MM.1S (cell line): ENCODE results near the gene TRPM2.

Experiments used
- DNase-seq: peaks from one replicate; pipeline ENCODE4 v3.0.0-alpha.2; 2015
- H2AFZ ChIP-seq: fragments of 300-600 bp; sonication (generic); 2 replicates; pipeline ENCODE4 v1.6.0; 2016; ENCODE audit warnings: antibody characterized with exemption, low read length
- H3F3A ChIP-seq: fragments of 300-600 bp; sonication (generic); 2 replicates; pipeline ENCODE4 v1.6.1; 2016; ENCODE audit warnings: mild to moderate bottlenecking, antibody characterized with exemption, low read length, moderate library complexity, mixed read lengths; ENCODE audit not compliant: insufficient read depth
- H3K27ac ChIP-seq: fragments of 300-600 bp; sonication (generic); 2 replicates; pipeline ENCODE4 v1.5.1; 2016; ENCODE audit warnings: mild to moderate bottlenecking, low read length
- H3K27me3 ChIP-seq: fragments of 300-600 bp; sonication (generic); replicated peaks from 2 replicates; pipeline ENCODE4 v1.6.0; 2016; ENCODE audit warnings: low read length; ENCODE audit not compliant: insufficient read depth
- H3K36me3 ChIP-seq: fragments of 300-600 bp; sonication (generic); replicated peaks from 2 replicates; pipeline ENCODE4 v1.6.1; 2016; ENCODE audit warnings: mild to moderate bottlenecking, low read length, mixed read lengths; ENCODE audit not compliant: insufficient read depth
- H3K4me1 ChIP-seq: fragments of 300-600 bp; sonication (generic); 2 replicates; pipeline ENCODE4 v1.6.1; 2016; ENCODE audit warnings: low read length, mixed read lengths
- H3K4me2 ChIP-seq: fragments of 300-600 bp; sonication (generic); 2 replicates; pipeline ENCODE4 v1.6.0; 2016; ENCODE audit warnings: low read depth, low read length
- H3K4me3 ChIP-seq: fragments of 300-600 bp; sonication (generic); 2 replicates; pipeline ENCODE4 v1.5.1; 2016; ENCODE audit warnings: low read length, mixed read lengths
- H3K79me2 ChIP-seq: fragments of 300-600 bp; sonication (generic); 2 replicates; pipeline ENCODE4 v1.6.1; 2016; ENCODE audit warnings: mixed run types, low read length, mixed read lengths
- H3K9ac ChIP-seq: fragments of 300-600 bp; sonication (generic); 2 replicates; pipeline ENCODE4 v1.6.1; 2016; ENCODE audit warnings: low read length, mixed read lengths
- H3K9me2 ChIP-seq: fragments of 300-600 bp; sonication (generic); replicated peaks from 2 replicates; pipeline ENCODE4 v1.6.1; 2016; ENCODE audit warnings: mild to moderate bottlenecking, low read length, mixed read lengths; ENCODE audit not compliant: insufficient read depth
- H3K9me3 ChIP-seq: fragments of 300-600 bp; sonication (generic); replicated peaks from 2 replicates; pipeline ENCODE4 v1.6.1; 2016; ENCODE audit warnings: mild to moderate bottlenecking, low read length, mixed read lengths; ENCODE audit not compliant: insufficient read depth
- H4K20me1 ChIP-seq: fragments of 300-600 bp; sonication (generic); 2 replicates; pipeline ENCODE4 v1.6.1; 2016; ENCODE audit warnings: mild to moderate bottlenecking, low read length, moderate library complexity, mixed read lengths; ENCODE audit not compliant: insufficient read depth
- EZH2 ChIP-seq: fragments of 300-600 bp; sonication (generic); optimal IDR thresholded peaks from 2 replicates; pipeline ENCODE3; 2017; ENCODE audit warnings: low read depth, mild to moderate bottlenecking, antibody characterized with exemption, low read length, mixed read lengths
- EZH2phosphoT487 ChIP-seq: fragments of 300-600 bp; sonication (generic); IDR thresholded peaks from 2 replicates; pipeline ENCODE4 v1.6.1; 2018; ENCODE audit warnings: antibody characterized with exemption, low read length
- TF ChIP-seq, protein P1 (sequence below): fragments of 300-600 bp; sonication (generic); IDR thresholded peaks from 2 replicates; pipeline ENCODE4 v1.5.1; 2016; ENCODE audit warnings: antibody characterized with exemption, low read length, mixed read lengths

TRPM2 gene

GRCh38 chr21:44423941-44424607 is 70.7 kb downstream of the TRPM2 start:
- Histone ChIP-seq H2AFZ (no peak overlapping the region), H4K20me1 (no peaks in the 10 kb centered on the region), H3K36me3 (no peaks in the 10 kb centered on the region), H3K27ac (no peak overlapping the region), H3K27me3 (peaks cover 59% of the 10 kb centered on the region), H3K9me2 (no peaks in the 10 kb centered on the region), H3F3A (peaks cover 9% of the 10 kb centered on the region; the same call in 1 of the 2 replicates), H3K4me2 (peak overlapping the region; percentile 32; the same call in 1 of the 2 replicates), H3K79me2 (no peaks in the 10 kb centered on the region), H3K4me1 (no peaks in the 10 kb centered on the region), H3K4me3 (no peak overlapping the region), H3K9ac (no peak overlapping the region), H3K9me3 (no peaks in the 10 kb centered on the region; the same call in 1 of the 2 replicates)
- DNase-seq, result no peak
- TF ChIP-seq, protein P1, sequence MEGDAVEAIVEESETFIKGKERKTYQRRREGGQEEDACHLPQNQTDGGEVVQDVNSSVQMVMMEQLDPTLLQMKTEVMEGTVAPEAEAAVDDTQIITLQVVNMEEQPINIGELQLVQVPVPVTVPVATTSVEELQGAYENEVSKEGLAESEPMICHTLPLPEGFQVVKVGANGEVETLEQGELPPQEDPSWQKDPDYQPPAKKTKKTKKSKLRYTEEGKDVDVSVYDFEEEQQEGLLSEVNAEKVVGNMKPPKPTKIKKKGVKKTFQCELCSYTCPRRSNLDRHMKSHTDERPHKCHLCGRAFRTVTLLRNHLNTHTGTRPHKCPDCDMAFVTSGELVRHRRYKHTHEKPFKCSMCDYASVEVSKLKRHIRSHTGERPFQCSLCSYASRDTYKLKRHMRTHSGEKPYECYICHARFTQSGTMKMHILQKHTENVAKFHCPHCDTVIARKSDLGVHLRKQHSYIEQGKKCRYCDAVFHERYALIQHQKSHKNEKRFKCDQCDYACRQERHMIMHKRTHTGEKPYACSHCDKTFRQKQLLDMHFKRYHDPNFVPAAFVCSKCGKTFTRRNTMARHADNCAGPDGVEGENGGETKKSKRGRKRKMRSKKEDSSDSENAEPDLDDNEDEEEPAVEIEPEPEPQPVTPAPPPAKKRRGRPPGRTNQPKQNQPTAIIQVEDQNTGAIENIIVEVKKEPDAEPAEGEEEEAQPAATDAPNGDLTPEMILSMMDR, result no peak
- TF ChIP-seq EZH2, result no peak
- TF ChIP-seq EZH2phosphoT487, result no peak

DNA sequence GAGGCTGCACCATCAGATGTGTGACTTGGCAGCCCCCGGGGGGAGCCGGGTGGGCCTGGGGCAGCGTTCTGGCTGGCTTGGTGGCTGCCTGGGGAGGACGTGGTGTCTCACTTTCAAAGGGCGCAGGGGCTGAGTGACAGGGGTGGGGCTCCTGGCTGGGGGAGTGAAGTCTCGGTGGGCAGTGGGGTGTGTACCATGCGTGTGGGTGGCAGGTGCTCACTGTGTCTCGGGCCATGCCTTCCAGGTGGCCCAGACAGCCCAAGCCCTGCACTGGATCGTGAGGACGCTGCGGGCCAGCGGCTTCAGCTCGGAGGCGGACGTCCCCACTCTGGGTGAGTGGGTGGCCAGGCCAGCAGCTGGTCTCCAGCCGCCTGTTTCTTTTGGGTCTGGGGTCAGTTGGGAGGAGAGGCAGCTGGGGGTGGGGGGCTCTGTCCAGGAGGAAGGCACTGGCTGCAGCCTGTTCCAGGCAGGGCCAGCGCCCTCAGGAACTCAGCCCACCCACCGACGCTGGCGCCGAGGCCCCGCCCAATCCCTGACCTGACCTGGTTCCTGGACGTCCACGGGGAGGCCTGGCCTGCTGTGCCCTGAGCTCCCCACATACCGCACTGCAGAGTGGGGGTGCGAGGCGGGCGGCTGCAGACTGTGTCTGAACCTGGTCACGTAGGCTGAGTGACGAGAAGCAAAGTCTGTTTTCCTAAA is 71.3 kb downstream of the TRPM2 start:
- Histone ChIP-seq H3K27ac (no peak overlapping the region), H3K27me3 (peaks cover 60% of the 10 kb centered on the region), H2AFZ (no peak overlapping the region), H3K36me3 (no peaks in the 10 kb centered on the region), H3K9me3 (no peaks in the 10 kb centered on the region; the same call in 1 of the 2 replicates), H3K4me2 (no peak overlapping the region), H3K9ac (no peak overlapping the region), H3K4me1 (no peaks in the 10 kb centered on the region), H4K20me1 (no peaks in the 10 kb centered on the region), H3K79me2 (no peaks in the 10 kb centered on the region), H3F3A (peaks cover 9% of the 10 kb centered on the region; the same call in 1 of the 2 replicates), H3K4me3 (no peak overlapping the region), H3K9me2 (no peaks in the 10 kb centered on the region)
- no peak for DNase-seq
- TF ChIP-seq, protein P1, result no peak
- no peak for TF ChIP-seq EZH2
- TF ChIP-seq EZH2phosphoT487, result no peak

DNA sequence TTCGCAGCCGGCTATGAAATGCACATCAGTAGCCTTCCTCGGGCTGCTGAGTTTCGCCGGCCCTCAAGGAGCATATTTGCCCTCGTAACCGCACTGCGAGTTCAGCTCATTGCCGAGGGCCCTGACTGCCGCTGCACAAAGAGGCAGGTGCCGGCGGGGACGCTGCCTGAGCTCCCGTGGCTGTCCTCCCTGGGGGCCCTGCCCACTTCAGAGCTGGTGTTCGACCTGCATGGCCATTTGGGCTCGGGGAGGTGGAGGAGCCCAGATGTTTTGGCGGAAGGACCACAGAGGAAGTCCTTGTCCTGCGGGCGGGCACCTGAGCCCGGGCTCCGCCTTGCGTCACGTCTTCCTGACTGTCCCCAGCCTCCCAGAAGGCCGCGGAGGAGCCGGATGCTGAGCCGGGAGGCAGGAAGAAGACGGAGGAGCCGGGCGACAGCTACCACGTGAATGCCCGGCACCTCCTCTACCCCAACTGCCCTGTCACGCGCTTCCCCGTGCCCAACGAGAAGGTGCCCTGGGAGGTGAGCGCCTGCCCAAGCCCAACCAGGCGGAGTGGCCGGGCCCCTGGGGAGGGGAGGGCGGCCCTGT is 72.0 kb downstream of the TRPM2 start:
- H3K27ac ChIP-seq, result no peak overlapping the region
- no peaks in the 10 kb centered on the region; the same call in 1 of the 2 replicates for H3K9me3 ChIP-seq
- no peak overlapping the region for H2AFZ ChIP-seq
- H3F3A ChIP-seq, result peaks cover 9% of the 10 kb centered on the region; the same call in 1 of the 2 replicates
- no peaks in the 10 kb centered on the region for H3K79me2 ChIP-seq
- no peaks in the 10 kb centered on the region for H3K36me3 ChIP-seq
- H3K4me3 ChIP-seq, result no peak overlapping the region
- H3K4me2 ChIP-seq, result no peak overlapping the region
- H3K9me2 ChIP-seq, result no peaks in the 10 kb centered on the region
- TF ChIP-seq EZH2phosphoT487, result no peak
- no peak for TF ChIP-seq EZH2
- TF ChIP-seq, protein P1, result no peak
- no peaks in the 10 kb centered on the region for H4K20me1 ChIP-seq
- H3K4me1 ChIP-seq, result no peaks in the 10 kb centered on the region
- peaks cover 59% of the 10 kb centered on the region for H3K27me3 ChIP-seq
- DNase-seq, result no peak
- H3K9ac ChIP-seq, result no peak overlapping the region
